SK-N-SH (cell line): ENCODE data around the gene HES2.

Experiments used
- CTCF ChIP-seq: fragments of 200-600 bp; sonication (generic); IDR thresholded peaks from 2 replicates; pipeline ENCODE4 v1.6.1; 2017; ENCODE audit warnings: antibody characterized with exemption, mild to moderate bottlenecking, moderate library complexity
- MAX ChIP-seq: IDR thresholded peaks from 2 replicates; pipeline ENCODE4 v1.4.0; 2012; ENCODE audit warnings: low read depth

DNA sequence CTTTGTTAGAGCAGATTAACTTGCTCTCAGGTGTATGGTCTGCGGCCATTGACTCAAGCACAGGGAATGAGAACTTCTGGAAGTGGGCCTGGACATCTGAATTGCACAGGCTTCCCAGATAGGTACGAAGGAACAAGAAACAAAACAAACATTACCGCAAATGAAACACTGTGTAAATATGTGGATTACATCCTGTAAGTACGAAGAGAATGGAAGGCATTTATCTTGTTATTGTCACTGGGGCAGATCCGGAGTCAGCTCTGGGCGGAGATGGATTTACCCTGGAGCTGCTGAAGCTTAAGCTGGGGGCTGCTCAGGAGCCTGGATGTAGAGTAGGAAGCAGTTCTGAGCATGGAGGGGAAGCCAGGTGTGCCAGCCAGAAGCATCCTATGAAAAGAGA lies 6.8 kb downstream of the HES2 start:
- no peak for TF ChIP-seq CTCF
- no peak for TF ChIP-seq MAX
